ENCODE measurements around the gene NEK6. TPM values are rescaled to one million over a fixed set of nuclear protein-coding genes. Genes with fewer than 3 reads are reported as not detected.
A peak's percentile ranks its signal among the peaks of the same experiment; 100 is the strongest.

Gene NEK6
- total RNA-seq, 1 experiment from 2014 or later = 57.9 TPM

GRCh38 chr9:124384846-124385245, 127.1 kb downstream of the NEK6 start:
- no peaks in the 10 kb centered on the region for H3K27me3 ChIP-seq (ENCODE audit: insufficient read depth, low read depth)
- intact Hi-C loops (cut with micrococcal nuclease; ENCODE audit: unreplicated experiment) = no loop called here
- no peaks in the 10 kb centered on the region for H3K9me3 ChIP-seq (ENCODE audit: insufficient read depth, low read depth)
- no peak overlapping the region for H3K27ac ChIP-seq
- no peaks in the 10 kb centered on the region for H3K9me2 ChIP-seq (ENCODE audit: insufficient read depth)
- TF ChIP-seq EZH2 (IDR thresholded peaks at IDR 0.05; ENCODE audit: low read depth) (no peak), CTCF (conservative IDR thresholded peaks at IDR 0.05) (no peak)
- H3K4me2 ChIP-seq = no peak overlapping the region
- H3K79me2 ChIP-seq (ENCODE audit: low read depth) = peaks cover 87% of the 10 kb centered on the region
- peaks cover 16% of the 10 kb centered on the region; the same call in 1 of the 2 replicates for H4K20me1 ChIP-seq (ENCODE audit: insufficient read depth)
- H2AFZ ChIP-seq = no peak overlapping the region
- H3K4me1 ChIP-seq (replicated peaks; ENCODE audit: insufficient read depth) = peaks cover 36% of the 10 kb centered on the region
- peaks cover 23% of the 10 kb centered on the region for H3F3A ChIP-seq (ENCODE audit: insufficient read depth, low read depth)
- H3K4me3 ChIP-seq = no peak overlapping the region
- no TSS peak for BruUV-seq (replicated peaks)
- H3K36me3 ChIP-seq (ENCODE audit: low read depth) = peaks cover 28% of the 10 kb centered on the region
- POLR2A ChIA-PET (ENCODE audit: unreplicated experiment) = no interaction called here
- CTCF ChIA-PET = no interaction called here
- no peak for DNase-seq

- Histone ChIP-seq H3K4me2 (no peak overlapping the region), H3F3A (ENCODE audit: insufficient read depth, low read depth) (peaks cover 31% of the 10 kb centered on the region), H3K27me3 (ENCODE audit: insufficient read depth, low read depth) (no peaks in the 10 kb centered on the region), H4K20me1 (ENCODE audit: insufficient read depth) (peaks cover 16% of the 10 kb centered on the region; the same call in 1 of the 2 replicates), H3K79me2 (ENCODE audit: low read depth) (peaks cover 89% of the 10 kb centered on the region), H3K36me3 (ENCODE audit: low read depth) (peaks cover 28% of the 10 kb centered on the region), H3K4me3 (no peak overlapping the region), H3K9me3 (ENCODE audit: insufficient read depth, low read depth) (no peaks in the 10 kb centered on the region), H3K27ac (no peak overlapping the region), H3K9me2 (ENCODE audit: insufficient read depth) (no peaks in the 10 kb centered on the region), H2AFZ (no peak overlapping the region), H3K4me1 (replicated peaks; ENCODE audit: insufficient read depth) (peaks cover 44% of the 10 kb centered on the region)
- no TSS peak for BruUV-seq (replicated peaks)
- no peak for DNase-seq
- intact Hi-C loops (cut with micrococcal nuclease; ENCODE audit: unreplicated experiment) = loop anchor here (2.0 kb wide), 1 partner anchor 15 kb away; no protein-coding TSS in a partner anchor
- TF ChIP-seq CTCF (conservative IDR thresholded peaks at IDR 0.05) = no peak
- TF ChIP-seq EZH2 (IDR thresholded peaks at IDR 0.05; ENCODE audit: low read depth) = no peak
- POLR2A ChIA-PET (ENCODE audit: unreplicated experiment) = no interaction called here
- CTCF ChIA-PET = no interaction called here
Observed at GRCh38 chr9:124385623-124386022, 127.9 kb downstream of the NEK6 start.

- Histone ChIP-seq H3K79me2 (ENCODE audit: low read depth) (peaks cover 92% of the 10 kb centered on the region), H3K4me2 (peak overlapping the region; percentile 14; the same call in 1 of the 2 replicates), H3K4me1 (replicated peaks; ENCODE audit: insufficient read depth) (peaks cover 50% of the 10 kb centered on the region), H3K27me3 (ENCODE audit: insufficient read depth, low read depth) (no peaks in the 10 kb centered on the region), H3K36me3 (ENCODE audit: low read depth) (peaks cover 25% of the 10 kb centered on the region), H3F3A (ENCODE audit: insufficient read depth, low read depth) (peaks cover 33% of the 10 kb centered on the region), H4K20me1 (ENCODE audit: insufficient read depth) (peaks cover 16% of the 10 kb centered on the region; the same call in 1 of the 2 replicates), H3K9me2 (ENCODE audit: insufficient read depth) (no peaks in the 10 kb centered on the region), H3K27ac (peak overlapping the region; percentile 17; the same call in 1 of the 2 replicates), H3K9me3 (ENCODE audit: insufficient read depth, low read depth) (no peaks in the 10 kb centered on the region), H3K4me3 (no peak overlapping the region), H2AFZ (no peak overlapping the region)
- POLR2A ChIA-PET (ENCODE audit: unreplicated experiment) = no interaction called here
- no TSS peak for BruUV-seq (replicated peaks)
- TF ChIP-seq CTCF (conservative IDR thresholded peaks at IDR 0.05) (no peak), EZH2 (IDR thresholded peaks at IDR 0.05; ENCODE audit: low read depth) (no peak)
- intact Hi-C loops (cut with micrococcal nuclease; ENCODE audit: unreplicated experiment) = loop anchor here (2.0 kb wide), 1 partner anchor 15 kb away; no protein-coding TSS in a partner anchor
- DNase-seq = no peak
- CTCF ChIA-PET = interaction anchor here (0.7 to 1.9 kb wide), 2 partner anchors 259 to 1000 kb away, joined by 3 to 6 read pairs; no protein-coding TSS in a partner anchor
Observed at GRCh38 chr9:124386201-124386600, 128.5 kb downstream of the NEK6 start.

Data from PC-9 (cell line).